GM12891 (cell line): Measurements from ENCODE around the gene NRROS.

ENCODE experiments used
- POLR2A ChIP-seq: IDR thresholded peaks from 2 replicates; pipeline ENCODE4 v1.6.1; 2011; ENCODE audit warnings: low read depth, low read length, control low read depth
- POLR2AphosphoS5 ChIP-seq: IDR thresholded peaks from 2 replicates; pipeline ENCODE4 v1.6.1; 2011; ENCODE audit warnings: low read depth, low read length, control low read depth
- TAF1 ChIP-seq: IDR thresholded peaks from 2 replicates; pipeline ENCODE4 v1.6.1; 2011; ENCODE audit warnings: low read depth, low read length, control low read depth

DNA sequence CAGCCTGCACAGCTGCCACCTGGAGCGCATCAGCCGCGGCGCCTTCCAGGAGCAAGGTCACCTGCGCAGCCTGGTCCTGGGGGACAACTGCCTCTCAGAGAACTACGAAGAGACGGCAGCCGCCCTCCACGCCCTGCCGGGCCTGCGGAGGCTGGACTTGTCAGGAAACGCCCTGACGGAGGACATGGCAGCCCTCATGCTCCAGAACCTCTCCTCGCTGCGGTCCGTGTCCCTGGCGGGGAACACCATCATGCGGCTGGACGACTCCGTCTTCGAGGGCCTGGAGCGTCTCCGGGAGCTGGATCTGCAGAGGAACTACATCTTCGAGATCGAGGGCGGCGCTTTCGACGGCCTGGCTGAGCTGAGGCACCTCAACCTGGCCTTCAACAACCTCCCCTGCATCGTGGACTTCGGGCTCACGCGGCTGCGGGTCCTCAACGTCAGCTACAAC, 20.4 kb downstream of the NRROS start:
- TF ChIP-seq TAF1 (no peak), POLR2A (no peak; the same call in 1 of the 2 replicates), POLR2AphosphoS5 (no peak)
